K562 (cell line): ENCODE results near the gene USP48. TPM values are rescaled to one million over a fixed set of nuclear protein-coding genes. Genes with fewer than 3 reads are reported as not detected.

ENCODE experiments used
- ATF7 ChIP-seq: fragments of 450-650 bp; IDR thresholded peaks from 2 replicates; pipeline ENCODE4 v1.7.1; 2014; ENCODE audit warnings: mild to moderate bottlenecking, moderate library complexity
- DMBX1 ChIP-seq: fragments of 250-450 bp; sonication (Bioruptor Pico); IDR thresholded peaks from 2 replicates; pipeline ENCODE4 v1.8.0; 2022; ENCODE audit warnings: inconsistent platforms, mild to moderate bottlenecking, moderate library complexity, borderline replicate concordance
- EP300 ChIP-seq: IDR thresholded peaks from 2 replicates; pipeline ENCODE4 v1.6.1; 2012; ENCODE audit warnings: low read length, improper control_type of control experiment
- EP400 ChIP-seq: fragments of 450-650 bp; IDR thresholded peaks from 2 replicates; pipeline ENCODE4 v1.6.1; 2017; ENCODE audit warnings: antibody characterized with exemption, mild to moderate bottlenecking, moderate library complexity
- FOXK1 ChIP-seq: sonication (generic); formaldehyde crosslinking; IDR thresholded peaks from 2 replicates; pipeline ENCODE4 v1.8.0; 2022; ENCODE audit warnings: missing genetic modification reagents, mild to moderate bottlenecking, borderline replicate concordance
- GTF2F1 ChIP-seq: IDR thresholded peaks from 2 replicates; pipeline ENCODE4 v1.6.1; 2011; ENCODE audit warnings: low read depth, low read length, improper control_type of control experiment
- HEY1 ChIP-seq: fragments of 250-450 bp; sonication (Bioruptor Pico); IDR thresholded peaks from 2 replicates; pipeline ENCODE4 v1.5.0; 2020; ENCODE audit warnings: mild to moderate bottlenecking, moderate library complexity, borderline replicate concordance
- KDM5B ChIP-seq: fragments of 200-600 bp; sonication (generic); IDR thresholded peaks from 2 replicates; pipeline ENCODE4 v1.6.1; 2012; ENCODE audit warnings: low read depth, mild to moderate bottlenecking, moderate library complexity, low read length, control low read depth, inconsistent platforms; ENCODE audit not compliant: insufficient replicate concordance
- MCM2 ChIP-seq: fragments of 450-650 bp; IDR thresholded peaks from 2 replicates; pipeline ENCODE4 v1.6.1; 2017; ENCODE audit warnings: low read depth, mild to moderate bottlenecking
- RUNX1 ChIP-seq: sonication (generic); IDR thresholded peaks from 2 replicates; pipeline ENCODE4 v1.6.1; 2016; ENCODE audit warnings: antibody characterized with exemption, low read depth
- SMAD4 ChIP-seq: fragments of 250-450 bp; sonication (Bioruptor Pico); conservative IDR thresholded peaks from 2 replicates; pipeline ENCODE4 v1.8.0; 2021; ENCODE audit warnings: inconsistent platforms, mild to moderate bottlenecking, moderate library complexity
- TARDBP ChIP-seq: fragments of 450-650 bp; IDR thresholded peaks from 2 replicates; pipeline ENCODE4 v1.6.1; 2016
- TCF7L2 ChIP-seq: fragments of 150-350 bp; IDR thresholded peaks from 2 replicates; pipeline ENCODE4 v1.6.1; 2016; ENCODE audit warnings: low read depth, mild to moderate bottlenecking, low read length, moderate library complexity
- TEAD4 ChIP-seq, 2 experiments: sonication (generic) in 1 of 2; formaldehyde crosslinking in 1 of 2; IDR thresholded peaks; 2 replicates each; pipeline versions ENCODE4 v1.6.1 to v1.8.0; 2012 to 2022; ENCODE audit warnings: borderline replicate concordance in 1 of 2, inconsistent platforms in 1 of 2, low read length in 1 of 2, mild to moderate bottlenecking in 1 of 2, missing genetic modification reagents in 1 of 2
- ZKSCAN8 ChIP-seq: fragments of 200-800 bp; sonication (Bioruptor generic); IDR thresholded peaks from 2 replicates; pipeline ENCODE4 v1.6.1; 2016; ENCODE audit warnings: missing genetic modification characterization, missing compliant biosample characterization
- ZNF384 ChIP-seq: IDR thresholded peaks from 2 replicates; pipeline ENCODE4 v1.6.1; 2012; ENCODE audit warnings: low read depth, low read length, improper control_type of control experiment
- ZNF586 ChIP-seq: fragments of 450-650 bp; formaldehyde crosslinking; conservative IDR thresholded peaks from 2 replicates; pipeline ENCODE4 v1.4.0; 2020; ENCODE audit warnings: mild to moderate bottlenecking, moderate library complexity
- polyA plus RNA-seq, 8 experiments: library from polyadenylated mRNA; depleted of rRNA in 4 of 8; stranded (reverse) in 5 of 8; unstranded in 3 of 8; fragments of >200 nt; fragmentation: Nextera tagmentation in 2 of 8; fragmentation: Illumina TruSeq in 1 of 8; extraction: Ambion mirVana in 2 of 8; extraction: Trizol in 1 of 8; gene quantifications; 2 replicates each; pipeline versions ENCODE4 v1.2.1 to v1.2.3, GENCODE V29; 2011 to 2014; ENCODE audit warnings: inconsistent platforms in 1 of 8, missing spikeins in 1 of 8
- total RNA-seq, 7 experiments: library from RNA; depleted of rRNA in 6 of 7; stranded (reverse); fragments of >200 nt in 6 of 7; fragmentation: Illumina TruSeq in 2 of 7; extraction: Trizol in 2 of 7; gene quantifications; 2 replicates each; pipeline versions ENCODE4 v1.2.1 to v1.2.3, GENCODE V29; 2011 to 2021; ENCODE audit warnings: low replicate concordance in 1 of 7
- TF ChIP-seq, protein P1 (sequence below), 3 experiments: IDR thresholded peaks in 2 of 3; conservative IDR thresholded peaks in 1 of 3; 2 replicates each; pipeline ENCODE4 v1.5.1; 2011 to 2012; ENCODE audit warnings: low read length in 3 of 3, mild to moderate bottlenecking in 3 of 3, control low read depth in 2 of 3, improper control_type of control experiment in 1 of 3, inconsistent platforms in 1 of 3, low read depth in 1 of 3, mixed read lengths in 1 of 3, moderate library complexity in 1 of 3; ENCODE audit not compliant: insufficient read depth in 2 of 3
- TF ChIP-seq, protein P2 (sequence below): conservative IDR thresholded peaks from 2 replicates; pipeline ENCODE4 v1.6.1; 2011; ENCODE audit warnings: low read depth, mild to moderate bottlenecking, low read length; ENCODE audit not compliant: control insufficient read depth
- TF ChIP-seq, protein P3 (sequence below), 2 experiments: fragments of 450-650 bp in 1 of 2; sonication (generic) in 1 of 2; formaldehyde crosslinking in 1 of 2; IDR thresholded peaks in 1 of 2; conservative IDR thresholded peaks in 1 of 2; 2 replicates each; pipeline versions ENCODE4 v1.6.1 to v1.8.1; 2016 to 2023; ENCODE audit warnings: mild to moderate bottlenecking in 2 of 2, moderate library complexity in 2 of 2, inconsistent platforms in 1 of 2, missing genetic modification reagents in 1 of 2
- TF ChIP-seq, protein P4 (sequence below): sonication (generic); formaldehyde crosslinking; IDR thresholded peaks from 2 replicates; pipeline ENCODE4 v1.4.0; 2020; ENCODE audit warnings: mild to moderate bottlenecking, missing genetic modification reagents
- TF ChIP-seq, protein P5 (sequence below): fragments of 250-450 bp; sonication (Bioruptor Pico); IDR thresholded peaks from 2 replicates; pipeline ENCODE4 v1.5.0; 2021

The USP48 gene
- total and polyA plus RNA-seq, 9 of the 15 experiments (the other 6 are each of a cell fraction or from before 2014, with no cell fraction given), result 23.3 to 123 (median 106) TPM

DNA sequence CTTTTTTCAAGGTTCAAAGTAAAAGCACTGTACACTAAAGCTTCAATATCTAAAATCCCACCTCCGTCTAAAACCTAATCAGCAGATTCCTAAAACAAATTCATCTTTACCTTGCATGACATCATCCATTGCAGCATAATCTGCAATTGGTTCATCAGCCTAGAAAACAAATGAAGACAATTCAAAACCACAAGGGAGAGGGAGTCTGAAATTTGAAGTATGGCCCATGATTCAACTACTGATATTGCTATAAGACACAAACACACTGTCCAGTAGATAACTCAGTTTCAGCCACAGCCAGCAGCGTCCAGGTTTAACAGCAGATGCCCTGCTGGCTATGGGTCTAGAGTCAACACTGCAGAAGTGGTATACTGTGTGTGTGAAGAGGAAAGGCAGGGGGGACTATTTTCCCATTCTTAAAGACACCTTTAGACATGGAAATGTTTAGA is 95.8 kb downstream of the USP48 start (continued):
- peak; percentile 88 for TF ChIP-seq TEAD4 (IDR thresholded peaks at IDR 0.05; ENCODE audit: low read length)
- TF ChIP-seq TEAD4 (CRISPR knock-in tag; IDR thresholded peaks at IDR 0.05; ENCODE audit: borderline replicate concordance), result no peak
- no peak for TF ChIP-seq ZNF586 (CRISPR knock-in tag)
- peak; percentile 85 for TF ChIP-seq EP300
- TF ChIP-seq RUNX1, result no peak
- TF ChIP-seq EP400, result peak; percentile 45; the same call in 1 of the 2 replicates
- no peak for TF ChIP-seq TARDBP
- TF ChIP-seq GTF2F1, result no peak
- TF ChIP-seq, protein P1, sequence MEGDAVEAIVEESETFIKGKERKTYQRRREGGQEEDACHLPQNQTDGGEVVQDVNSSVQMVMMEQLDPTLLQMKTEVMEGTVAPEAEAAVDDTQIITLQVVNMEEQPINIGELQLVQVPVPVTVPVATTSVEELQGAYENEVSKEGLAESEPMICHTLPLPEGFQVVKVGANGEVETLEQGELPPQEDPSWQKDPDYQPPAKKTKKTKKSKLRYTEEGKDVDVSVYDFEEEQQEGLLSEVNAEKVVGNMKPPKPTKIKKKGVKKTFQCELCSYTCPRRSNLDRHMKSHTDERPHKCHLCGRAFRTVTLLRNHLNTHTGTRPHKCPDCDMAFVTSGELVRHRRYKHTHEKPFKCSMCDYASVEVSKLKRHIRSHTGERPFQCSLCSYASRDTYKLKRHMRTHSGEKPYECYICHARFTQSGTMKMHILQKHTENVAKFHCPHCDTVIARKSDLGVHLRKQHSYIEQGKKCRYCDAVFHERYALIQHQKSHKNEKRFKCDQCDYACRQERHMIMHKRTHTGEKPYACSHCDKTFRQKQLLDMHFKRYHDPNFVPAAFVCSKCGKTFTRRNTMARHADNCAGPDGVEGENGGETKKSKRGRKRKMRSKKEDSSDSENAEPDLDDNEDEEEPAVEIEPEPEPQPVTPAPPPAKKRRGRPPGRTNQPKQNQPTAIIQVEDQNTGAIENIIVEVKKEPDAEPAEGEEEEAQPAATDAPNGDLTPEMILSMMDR (IDR thresholded peaks at IDR 0.05 in 2 of 3, conservative IDR thresholded peaks at IDR 0.05 in 1 of 3; ENCODE audit: insufficient read depth in 2 of 3, low read depth in 1 of 3, low read length in 3 of 3), result no peak
- TF ChIP-seq, protein P2, sequence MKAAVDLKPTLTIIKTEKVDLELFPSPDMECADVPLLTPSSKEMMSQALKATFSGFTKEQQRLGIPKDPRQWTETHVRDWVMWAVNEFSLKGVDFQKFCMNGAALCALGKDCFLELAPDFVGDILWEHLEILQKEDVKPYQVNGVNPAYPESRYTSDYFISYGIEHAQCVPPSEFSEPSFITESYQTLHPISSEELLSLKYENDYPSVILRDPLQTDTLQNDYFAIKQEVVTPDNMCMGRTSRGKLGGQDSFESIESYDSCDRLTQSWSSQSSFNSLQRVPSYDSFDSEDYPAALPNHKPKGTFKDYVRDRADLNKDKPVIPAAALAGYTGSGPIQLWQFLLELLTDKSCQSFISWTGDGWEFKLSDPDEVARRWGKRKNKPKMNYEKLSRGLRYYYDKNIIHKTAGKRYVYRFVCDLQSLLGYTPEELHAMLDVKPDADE, result no peak
- no peak for TF ChIP-seq FOXK1 (CRISPR knock-in tag)
- peak; percentile 98 for TF ChIP-seq ATF7
- TF ChIP-seq ZNF384, result 0 out of 2 replicates have a peak, but pooled peaks have one; percentile 8
- TF ChIP-seq HEY1, result no peak
- TF ChIP-seq ZKSCAN8 (CRISPR knock-in tag), result 0 out of 2 replicates have a peak, but pooled peaks have one; percentile 24
- TF ChIP-seq, protein P3, sequence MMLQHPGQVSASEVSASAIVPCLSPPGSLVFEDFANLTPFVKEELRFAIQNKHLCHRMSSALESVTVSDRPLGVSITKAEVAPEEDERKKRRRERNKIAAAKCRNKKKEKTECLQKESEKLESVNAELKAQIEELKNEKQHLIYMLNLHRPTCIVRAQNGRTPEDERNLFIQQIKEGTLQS (IDR thresholded peaks at IDR 0.05), result peak; percentile 99
- TF ChIP-seq, protein P3 (CRISPR knock-in tag; conservative IDR thresholded peaks at IDR 0.05), result no peak
- TF ChIP-seq, protein P4, sequence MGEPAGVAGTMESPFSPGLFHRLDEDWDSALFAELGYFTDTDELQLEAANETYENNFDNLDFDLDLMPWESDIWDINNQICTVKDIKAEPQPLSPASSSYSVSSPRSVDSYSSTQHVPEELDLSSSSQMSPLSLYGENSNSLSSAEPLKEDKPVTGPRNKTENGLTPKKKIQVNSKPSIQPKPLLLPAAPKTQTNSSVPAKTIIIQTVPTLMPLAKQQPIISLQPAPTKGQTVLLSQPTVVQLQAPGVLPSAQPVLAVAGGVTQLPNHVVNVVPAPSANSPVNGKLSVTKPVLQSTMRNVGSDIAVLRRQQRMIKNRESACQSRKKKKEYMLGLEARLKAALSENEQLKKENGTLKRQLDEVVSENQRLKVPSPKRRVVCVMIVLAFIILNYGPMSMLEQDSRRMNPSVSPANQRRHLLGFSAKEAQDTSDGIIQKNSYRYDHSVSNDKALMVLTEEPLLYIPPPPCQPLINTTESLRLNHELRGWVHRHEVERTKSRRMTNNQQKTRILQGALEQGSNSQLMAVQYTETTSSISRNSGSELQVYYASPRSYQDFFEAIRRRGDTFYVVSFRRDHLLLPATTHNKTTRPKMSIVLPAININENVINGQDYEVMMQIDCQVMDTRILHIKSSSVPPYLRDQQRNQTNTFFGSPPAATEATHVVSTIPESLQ, result no peak
- peak; percentile 41 for TF ChIP-seq KDM5B
- TF ChIP-seq DMBX1 (CRISPR knock-in tag), result peak; percentile 39; the same call in 1 of the 2 replicates
- no peak for TF ChIP-seq MCM2
- no peak for TF ChIP-seq TCF7L2
- TF ChIP-seq, protein P5, sequence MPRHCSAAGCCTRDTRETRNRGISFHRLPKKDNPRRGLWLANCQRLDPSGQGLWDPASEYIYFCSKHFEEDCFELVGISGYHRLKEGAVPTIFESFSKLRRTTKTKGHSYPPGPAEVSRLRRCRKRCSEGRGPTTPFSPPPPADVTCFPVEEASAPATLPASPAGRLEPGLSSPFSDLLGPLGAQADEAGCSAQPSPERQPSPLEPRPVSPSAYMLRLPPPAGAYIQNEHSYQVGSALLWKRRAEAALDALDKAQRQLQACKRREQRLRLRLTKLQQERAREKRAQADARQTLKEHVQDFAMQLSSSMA (CRISPR knock-in tag), result no peak
- peak; percentile 72 for TF ChIP-seq SMAD4 (CRISPR knock-in tag)
